Cardiac muscle cell (in vitro differentiated cells and primary cell): ENCODE measurements around the gene PHKA2. TPM values are rescaled to one million over a fixed set of nuclear protein-coding genes. Genes with fewer than 3 reads are reported as not detected.

Source experiments
- DNase-seq, 2 donors: peaks; one replicate each; pipeline versions ENCODE4 v3.0.0 to v3.0.0-alpha.2; 2010 to 2017; ENCODE audit warnings: low read depth in 1 of 2, low spot score in 1 of 2
- H3K27ac ChIP-seq: fragments of 200-600 bp; sonication (generic); 2 replicates; pipeline ENCODE4 v1.5.1; 2016
- H3K27me3 ChIP-seq: fragments of 200-600 bp; sonication (generic); 2 replicates; pipeline ENCODE4 v1.6.0; 2016; ENCODE audit warnings: control low read depth
- H3K36me3 ChIP-seq: fragments of 200-600 bp; sonication (generic); 2 replicates; pipeline ENCODE4 v1.5.1; 2016; ENCODE audit warnings: control low read depth
- H3K4me1 ChIP-seq: fragments of 200-600 bp; sonication (generic); 2 replicates; pipeline ENCODE4 v1.8.1; 2017; ENCODE audit warnings: low read depth, mild to moderate bottlenecking, mixed run types
- H3K4me3 ChIP-seq: fragments of 200-600 bp; sonication (generic); 2 replicates; pipeline ENCODE4 v1.5.1; 2016; ENCODE audit warnings: mild to moderate bottlenecking
- H3K9me3 ChIP-seq: fragments of 200-600 bp; sonication (generic); 2 replicates; pipeline ENCODE4 v1.5.1; 2017; ENCODE audit warnings: low read depth, mild to moderate bottlenecking, control low read depth
- CTCF ChIP-seq: IDR thresholded peaks from 2 replicates; pipeline ENCODE4 v1.5.1; 2012; ENCODE audit warnings: low read depth, mild to moderate bottlenecking, low read length
- polyA plus RNA-seq: library from polyadenylated mRNA; unstranded; fragments of >200 nt; fragmentation: Nextera tagmentation; extraction: Ambion mirVana; gene quantifications from 2 replicates; pipeline ENCODE4 v1.2.1, GENCODE V29; 2016
- total RNA-seq: library from RNA; depleted of rRNA; stranded (reverse); fragments of >200 nt; gene quantifications from 2 replicates; pipeline ENCODE4 v1.2.3, GENCODE V29; 2016

The PHKA2 gene
- total and polyA plus RNA-seq, 2 experiments from 2014 or later: 34.8 to 47.3 TPM

DNA sequence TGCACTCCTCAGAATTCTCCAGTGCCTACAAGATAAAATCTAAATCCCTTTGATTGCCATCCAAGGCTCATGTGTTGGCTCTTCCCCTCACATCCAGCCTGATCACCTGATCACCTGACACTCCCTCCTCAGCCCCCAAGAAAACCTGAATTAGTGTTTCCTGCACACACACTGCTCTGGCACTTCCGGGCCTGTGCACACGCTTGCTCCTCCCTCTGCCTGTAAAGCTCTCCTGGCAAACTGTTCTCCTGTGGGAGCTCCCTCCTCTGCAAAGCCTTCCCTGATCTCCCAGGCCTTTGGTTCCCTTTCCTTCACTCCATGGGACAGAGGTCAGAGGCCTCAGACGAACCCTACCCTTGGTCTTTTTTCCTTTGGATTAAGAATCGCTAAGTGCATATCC is 19.9 kb downstream of the PHKA2 start:
- Histone ChIP-seq H3K4me1 (no peaks in the 10 kb centered on the region), H3K27ac (no peak overlapping the region), H3K27me3 (no peaks in the 10 kb centered on the region), H3K9me3 (no peaks in the 10 kb centered on the region), H3K4me3 (no peak overlapping the region), H3K36me3 (no peaks in the 10 kb centered on the region)
- no peak for DNase-seq
- TF ChIP-seq CTCF: no peak

- Histone ChIP-seq H3K4me3 (no peak overlapping the region), H3K9me3 (no peaks in the 10 kb centered on the region), H3K36me3 (no peaks in the 10 kb centered on the region), H3K4me1 (no peaks in the 10 kb centered on the region), H3K27ac (no peak overlapping the region), H3K27me3 (no peaks in the 10 kb centered on the region)
- DNase-seq: no peak
- no peak for TF ChIP-seq CTCF
These were observed 21.6 kb downstream of the PHKA2 start for GRCh38 chrX:18962329-18962728.

- H3K27ac ChIP-seq: no peak overlapping the region
- peak in 1 of 2 donors; percentile 48 for DNase-seq
- no peaks in the 10 kb centered on the region for H3K4me1 ChIP-seq
- no peak overlapping the region for H3K4me3 ChIP-seq
- H3K9me3 ChIP-seq: no peaks in the 10 kb centered on the region
- TF ChIP-seq CTCF: no peak
- H3K36me3 ChIP-seq: no peaks in the 10 kb centered on the region
- no peaks in the 10 kb centered on the region for H3K27me3 ChIP-seq
These were observed 22.2 kb downstream of the PHKA2 start for GRCh38 chrX:18961686-18962085.

- no peaks in the 10 kb centered on the region for H3K36me3 ChIP-seq
- no peak for TF ChIP-seq CTCF
- H3K27ac ChIP-seq: no peak overlapping the region
- H3K27me3 ChIP-seq: no peaks in the 10 kb centered on the region
- H3K4me3 ChIP-seq: no peak overlapping the region
- no peaks in the 10 kb centered on the region for H3K4me1 ChIP-seq
- DNase-seq: no peak
- H3K9me3 ChIP-seq: no peaks in the 10 kb centered on the region
These were observed 27.4 kb downstream of the PHKA2 start for GRCh38 chrX:18956303-18957032.

DNA sequence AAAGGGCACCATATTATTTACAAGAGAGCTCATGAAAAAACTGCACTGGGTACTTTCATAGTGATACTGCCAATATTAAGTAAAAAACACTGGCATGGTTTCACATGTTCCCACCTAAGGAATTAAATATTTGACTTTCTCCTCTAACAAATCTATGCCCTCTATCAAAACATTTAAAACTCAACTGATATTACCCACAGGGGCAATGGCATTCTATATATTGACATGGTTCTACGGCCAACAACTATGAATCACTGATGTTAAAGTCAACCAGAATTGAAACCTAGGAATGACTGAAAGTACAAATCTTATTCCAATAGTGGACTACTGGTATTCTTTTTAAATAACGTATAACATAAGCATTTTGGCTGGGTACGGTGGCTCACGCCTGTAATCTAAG is 28.2 kb downstream of the PHKA2 start:
- Histone ChIP-seq H3K27me3 (no peaks in the 10 kb centered on the region), H3K9me3 (no peaks in the 10 kb centered on the region), H3K4me1 (no peaks in the 10 kb centered on the region), H3K4me3 (no peak overlapping the region), H3K27ac (no peak overlapping the region), H3K36me3 (no peaks in the 10 kb centered on the region)
- no peak for DNase-seq
- no peak for TF ChIP-seq CTCF
